BE2C (cell line): Measurements from ENCODE around the gene VSIR.

Experiments
- DNase-seq: peaks from one replicate; pipeline ENCODE4 v3.0.0-alpha.2; 2020
- H3K27me3 ChIP-seq: fragments of 250-450 bp; sonication (Bioruptor Pico); 2 replicates; pipeline ENCODE4 v1.5.1; 2020; ENCODE audit warnings: mild to moderate bottlenecking
- H3K36me3 ChIP-seq: fragments of 250-450 bp; sonication (Bioruptor Pico); 2 replicates; pipeline ENCODE4 v1.5.1; 2020; ENCODE audit warnings: mild to moderate bottlenecking
- H3K4me1 ChIP-seq: fragments of 250-450 bp; sonication (Bioruptor Pico); 2 replicates; pipeline ENCODE4 v1.5.1; 2020
- H3K4me3 ChIP-seq: 2 replicates; pipeline ENCODE4 v1.5.1; 2011; ENCODE audit warnings: low read depth, low read length
- H3K9me3 ChIP-seq: fragments of 250-450 bp; sonication (Bioruptor Pico); 2 replicates; pipeline ENCODE4 v1.5.1; 2020
- CTCF ChIP-seq: IDR thresholded peaks from 2 replicates; pipeline ENCODE4 v1.5.1; 2012; ENCODE audit warnings: mild to moderate bottlenecking, low read depth, low read length

The VSIR gene

DNA sequence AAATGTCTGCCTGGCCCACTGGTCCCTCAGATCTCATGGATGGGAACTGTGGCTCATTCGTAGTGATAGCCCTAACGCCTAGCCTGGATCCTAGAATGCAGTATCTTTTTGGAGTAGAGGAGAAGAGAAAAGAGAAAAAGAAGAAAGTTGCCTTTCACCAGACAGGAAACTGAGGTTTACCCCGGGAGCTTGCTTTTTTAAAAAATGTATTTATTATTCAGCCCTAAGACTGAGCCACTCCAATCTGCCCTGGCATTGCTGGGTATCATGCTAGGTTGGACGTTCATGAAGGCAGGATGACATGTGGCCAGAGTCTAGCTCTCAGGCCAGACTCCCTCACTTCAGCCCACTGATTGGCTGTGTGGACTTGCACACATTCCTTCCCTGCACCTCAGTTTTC is 32.3 kb downstream of the VSIR start:
- Histone ChIP-seq H3K36me3 (no peaks in the 10 kb centered on the region), H3K4me1 (no peaks in the 10 kb centered on the region), H3K27me3 (no peaks in the 10 kb centered on the region), H3K9me3 (no peaks in the 10 kb centered on the region), H3K4me3 (no peak overlapping the region)
- no peak for DNase-seq
- TF ChIP-seq CTCF = no peak

GRCh38 chr10:71740069-71740653 is 33.2 kb downstream of the VSIR start:
- no peaks in the 10 kb centered on the region for H3K36me3 ChIP-seq
- peak; percentile 45 for DNase-seq
- no peaks in the 10 kb centered on the region for H3K27me3 ChIP-seq
- H3K4me3 ChIP-seq = no peak overlapping the region
- no peak for TF ChIP-seq CTCF
- H3K4me1 ChIP-seq = no peaks in the 10 kb centered on the region
- H3K9me3 ChIP-seq = no peaks in the 10 kb centered on the region

GRCh38 chr10:71739358-71739900 is 33.9 kb downstream of the VSIR start:
- DNase-seq = no peak
- Histone ChIP-seq H3K36me3 (no peaks in the 10 kb centered on the region), H3K4me1 (no peaks in the 10 kb centered on the region), H3K9me3 (no peaks in the 10 kb centered on the region), H3K27me3 (no peaks in the 10 kb centered on the region), H3K4me3 (no peak overlapping the region)
- no peak for TF ChIP-seq CTCF

- Histone ChIP-seq H3K4me3 (no peak overlapping the region), H3K36me3 (no peaks in the 10 kb centered on the region), H3K4me1 (no peaks in the 10 kb centered on the region), H3K9me3 (no peaks in the 10 kb centered on the region), H3K27me3 (no peaks in the 10 kb centered on the region)
- no peak for TF ChIP-seq CTCF
- DNase-seq = no peak
Measured at GRCh38 chr10:71737834-71738197, 35.5 kb downstream of the VSIR start.

DNA sequence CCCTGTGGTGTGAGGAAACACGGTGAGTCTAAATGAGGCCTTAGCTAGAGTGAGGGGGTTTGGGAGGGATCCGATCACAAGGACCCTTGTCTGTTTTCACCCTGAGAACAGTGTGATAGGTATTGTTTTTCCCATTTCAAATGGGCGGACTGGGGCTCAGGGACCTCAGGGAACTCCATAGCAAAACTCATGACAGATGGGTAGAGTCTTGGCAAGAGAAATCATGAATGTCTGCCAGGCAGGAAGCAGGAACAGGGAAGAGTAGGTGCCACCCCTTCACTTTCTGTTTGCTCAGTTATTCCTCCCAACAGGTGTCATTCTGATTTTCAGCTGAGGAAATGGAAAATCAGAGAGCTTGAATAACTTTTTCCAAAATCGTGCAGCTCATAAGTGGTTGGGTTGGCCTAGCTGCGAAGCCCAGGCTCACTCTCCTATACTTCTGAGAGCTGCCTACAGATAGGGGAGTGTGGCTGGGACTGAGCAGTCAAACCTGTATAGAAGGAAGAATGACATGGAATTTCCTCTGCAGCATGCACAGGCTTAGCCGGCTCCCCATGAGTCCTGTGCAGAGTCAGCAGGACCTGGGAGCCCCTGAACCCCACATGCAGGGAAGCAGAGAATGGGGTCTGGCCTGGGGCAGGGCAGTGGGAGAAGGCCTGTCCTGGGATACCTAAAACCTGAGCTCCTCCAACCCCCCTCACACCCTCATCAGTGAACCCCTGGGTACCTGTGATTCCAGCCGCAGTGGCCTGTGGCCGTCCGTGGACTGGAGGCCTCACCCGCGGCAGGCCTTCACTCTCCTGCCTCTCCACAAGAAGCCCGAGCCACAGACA is 36.1 kb downstream of the VSIR start:
- no peak for TF ChIP-seq CTCF
- DNase-seq = no peak

GRCh38 chr10:71736570-71736952 is 36.8 kb downstream of the VSIR start:
- no peak for DNase-seq
- H3K4me3 ChIP-seq = no peak overlapping the region
- no peaks in the 10 kb centered on the region for H3K27me3 ChIP-seq

More for the DNA sequence above, 36.1 kb downstream of the VSIR start:
- Histone ChIP-seq H3K27me3 (no peaks in the 10 kb centered on the region), H3K9me3 (no peaks in the 10 kb centered on the region), H3K4me1 (no peaks in the 10 kb centered on the region), H3K4me3 (no peak overlapping the region), H3K36me3 (no peaks in the 10 kb centered on the region)

More at GRCh38 chr10:71736570-71736952, 36.8 kb downstream of the VSIR start:
- Histone ChIP-seq H3K36me3 (no peaks in the 10 kb centered on the region), H3K4me1 (no peaks in the 10 kb centered on the region), H3K9me3 (no peaks in the 10 kb centered on the region)
- no peak for TF ChIP-seq CTCF
